Activated CD4-positive, alpha-beta T cell treated with anti-CD3 and anti-CD28 coated beads, Interleukin-2, amount 10 ng/mL, durations not matched to agents 7 days and 5 days (primary cell): ENCODE results near the gene C19orf73. TPM values are rescaled to one million over a fixed set of nuclear protein-coding genes. Genes with fewer than 3 reads are reported as not detected.

Experiments
- CTCF ChIA-PET: fragments of 350-600 bp; sonication (Branson Sonifier 250); formaldehyde crosslinking; loops from one replicate; lab custom pipeline; 2021; ENCODE audit warnings: antibody characterized with exemption; lab: Charles Lee
- POLR2A ChIA-PET: fragments of 350-600 bp; sonication (Branson Sonifier 250); formaldehyde crosslinking; loops from one replicate; lab custom pipeline; 2021; ENCODE audit warnings: antibody characterized with exemption; lab: Charles Lee
- DNase-seq: peaks from one replicate; pipeline ENCODE4 v3.0.0-alpha.2; 2020
- H3K27ac Mint-ChIP-seq: one replicate; pipeline ENCODE4 v1.8.0; 2021; ENCODE audit warnings: mild to moderate bottlenecking, moderate library complexity, mixed read lengths
- H3K27me3 Mint-ChIP-seq: one replicate; pipeline ENCODE4 v1.8.0; 2021; ENCODE audit warnings: mixed read lengths
- H3K36me3 Mint-ChIP-seq: one replicate; pipeline ENCODE4 v1.8.0; 2021; ENCODE audit warnings: low read depth, mixed read lengths
- H3K4me1 Mint-ChIP-seq: one replicate; pipeline ENCODE4 v1.8.0; 2021; ENCODE audit warnings: mixed read lengths
- H3K4me3 Mint-ChIP-seq: one replicate; pipeline ENCODE4 v1.8.0; 2021; ENCODE audit warnings: mild to moderate bottlenecking, moderate library complexity, mixed read lengths
- H3K9me3 Mint-ChIP-seq: one replicate; pipeline ENCODE4 v1.8.0; 2021; ENCODE audit warnings: mixed read lengths
- total RNA-seq, 2 experiments: library from RNA; stranded (reverse); gene quantifications; one replicate each; pipeline ENCODE4 v1.2.3, GENCODE V29; 2021

The C19orf73 gene
- total RNA-seq, 2 experiments from 2014 or later, result 1.0 to 1.3 TPM

- Mint-ChIP-seq H3K9me3 (no peaks in the 10 kb centered on the region), H3K27me3 (peaks cover 22% of the 10 kb centered on the region), H3K36me3 (no peaks in the 10 kb centered on the region), H3K27ac (no peak overlapping the region), H3K4me3 (peak overlapping the region; percentile 62), H3K4me1 (peaks cover 24% of the 10 kb centered on the region)
- peak; percentile 66 for DNase-seq
- CTCF ChIA-PET, result interaction anchor here (0.6 to 1.3 kb wide), 4 partner anchors 29 to 403 kb away, joined by 3 to 5 read pairs (median 4); partner anchors contain the start of gene LIN7B
- POLR2A ChIA-PET, result interaction anchor here (0.6 kb wide), 1 partner anchor 78 kb away, joined by 4 read pairs; the partner anchor contains the start of gene NTF4
Observed at GRCh38 chr19:49142866-49143335, 24.0 kb upstream of the C19orf73 start.

- H3K9me3 Mint-ChIP-seq, result no peaks in the 10 kb centered on the region
- DNase-seq, result no peak
- no peak overlapping the region for H3K27ac Mint-ChIP-seq
- POLR2A ChIA-PET, result interaction anchor here (0.6 kb wide), 1 partner anchor 692 kb away, joined by 5 read pairs; no protein-coding TSS in a partner anchor
- no peaks in the 10 kb centered on the region for H3K36me3 Mint-ChIP-seq
- H3K4me3 Mint-ChIP-seq, result no peak overlapping the region
- CTCF ChIA-PET, result no interaction called here
- peaks cover 10% of the 10 kb centered on the region for H3K27me3 Mint-ChIP-seq
- peaks cover 24% of the 10 kb centered on the region for H3K4me1 Mint-ChIP-seq
Observed at GRCh38 chr19:49141352-49141751, 22.4 kb upstream of the C19orf73 start.

DNA sequence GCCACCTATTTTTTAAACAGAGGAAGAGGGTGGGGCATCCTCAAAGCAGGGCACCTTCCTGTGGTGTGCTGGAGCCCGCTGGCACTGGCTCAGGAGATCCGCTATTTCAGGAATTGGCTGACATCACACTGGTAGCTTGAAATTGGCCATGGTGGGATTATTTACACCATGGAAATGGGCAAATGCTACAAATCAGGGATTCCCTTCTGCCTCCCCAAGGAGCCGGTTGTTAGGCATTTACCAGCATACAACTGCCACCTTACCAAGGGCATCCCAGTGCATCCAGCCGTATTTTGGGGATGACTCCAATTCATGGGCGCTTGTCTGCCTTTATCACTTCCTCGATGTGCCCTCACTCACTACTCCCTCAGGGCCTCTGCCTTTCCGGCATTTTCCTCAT is 22.0 kb upstream of the C19orf73 start:
- no peak overlapping the region for H3K27ac Mint-ChIP-seq
- no peak overlapping the region for H3K4me3 Mint-ChIP-seq
- H3K27me3 Mint-ChIP-seq, result peaks cover 8% of the 10 kb centered on the region
- ChIA-PET CTCF (interaction anchor here (1.7 kb wide), 1 partner anchor 43 kb away, joined by 6 read pairs; no protein-coding TSS in a partner anchor), POLR2A (interaction anchor here (0.6 kb wide), 1 partner anchor 692 kb away, joined by 5 read pairs; no protein-coding TSS in a partner anchor)
- peaks cover 20% of the 10 kb centered on the region for H3K4me1 Mint-ChIP-seq
- DNase-seq, result no peak
- H3K9me3 Mint-ChIP-seq, result no peaks in the 10 kb centered on the region
- H3K36me3 Mint-ChIP-seq, result no peaks in the 10 kb centered on the region

DNA sequence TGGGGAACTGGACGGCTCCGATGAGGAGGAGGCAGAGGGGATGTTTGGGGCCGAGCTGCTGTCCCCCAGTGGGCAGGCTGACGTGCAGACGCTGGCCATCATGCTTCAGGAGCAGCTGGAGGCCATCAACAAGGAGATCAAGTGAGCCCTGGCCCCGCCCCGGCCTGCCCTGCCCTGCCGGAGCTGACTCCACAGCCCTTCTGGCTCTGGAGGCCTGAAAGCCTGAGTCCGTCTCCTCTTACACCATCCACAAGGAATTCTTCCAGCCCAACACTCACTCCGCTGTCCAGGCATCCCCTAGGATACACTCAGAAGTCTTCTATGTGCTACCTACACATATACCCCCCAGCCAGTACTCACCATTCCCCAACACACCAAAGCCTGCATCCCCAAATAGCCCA is 17.8 kb upstream of the C19orf73 start:
- peaks cover 18% of the 10 kb centered on the region for H3K4me1 Mint-ChIP-seq
- peaks cover 1% of the 10 kb centered on the region for H3K36me3 Mint-ChIP-seq
- no peak for DNase-seq
- ChIA-PET CTCF (interaction anchor here (1.0 to 2.2 kb wide), 3 partner anchors 9 to 22 kb away, joined by 3 to 7 read pairs (median 5); partner anchors contain the start of gene LIN7B), POLR2A (no interaction called here)
- no peak overlapping the region for H3K27ac Mint-ChIP-seq
- H3K27me3 Mint-ChIP-seq, result peaks cover 1% of the 10 kb centered on the region
- H3K4me3 Mint-ChIP-seq, result no peak overlapping the region
- H3K9me3 Mint-ChIP-seq, result no peaks in the 10 kb centered on the region

DNA sequence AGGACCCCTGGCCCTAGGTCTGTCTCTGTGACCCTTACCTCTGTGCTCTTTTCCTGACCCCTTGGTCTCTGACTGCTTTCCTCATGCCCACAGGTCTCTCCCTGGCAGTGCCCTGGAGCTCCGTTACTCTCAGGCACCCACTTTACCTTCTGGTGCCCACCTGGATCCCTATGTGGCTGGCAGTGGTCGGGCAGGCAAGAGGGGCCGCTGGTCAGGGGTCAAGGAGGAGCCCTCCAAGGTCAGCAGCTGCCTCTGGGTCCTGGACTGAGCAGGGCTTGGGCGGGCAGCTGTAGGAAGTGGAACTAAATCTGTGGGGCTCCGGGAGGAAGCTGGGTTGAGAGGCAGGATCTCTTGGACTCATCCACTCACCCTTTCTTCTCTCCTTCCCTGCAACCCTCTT is 16.7 kb upstream of the C19orf73 start:
- H3K4me1 Mint-ChIP-seq, result peaks cover 14% of the 10 kb centered on the region
- H3K9me3 Mint-ChIP-seq, result no peaks in the 10 kb centered on the region
- DNase-seq, result no peak
- ChIA-PET POLR2A (interaction anchor here (0.5 kb wide), 1 partner anchor 630 kb away, joined by 4 read pairs; no protein-coding TSS in a partner anchor), CTCF (interaction anchor here (1.1 to 2.2 kb wide), 5 partner anchors 11 to 63 kb away, joined by 3 to 7 read pairs (median 6); partner anchors contain the start of gene LIN7B)
- H3K4me3 Mint-ChIP-seq, result no peak overlapping the region
- peaks cover 1% of the 10 kb centered on the region for H3K27me3 Mint-ChIP-seq
- no peak overlapping the region for H3K27ac Mint-ChIP-seq
- peaks cover 1% of the 10 kb centered on the region for H3K36me3 Mint-ChIP-seq

- ChIA-PET POLR2A (no interaction called here), CTCF (interaction anchor here (0.9 to 1.8 kb wide), 4 partner anchors 19 to 116 kb away, joined by 3 to 9 read pairs (median 4); partner anchors contain the start of gene LIN7B)
- H3K27ac Mint-ChIP-seq, result no peak overlapping the region
- peak; percentile 49 for DNase-seq
- peaks cover 1% of the 10 kb centered on the region for H3K27me3 Mint-ChIP-seq
- H3K36me3 Mint-ChIP-seq, result peaks cover 1% of the 10 kb centered on the region
- peaks cover 16% of the 10 kb centered on the region for H3K4me1 Mint-ChIP-seq
- peak overlapping the region; percentile 58 for H3K4me3 Mint-ChIP-seq
- H3K9me3 Mint-ChIP-seq, result no peaks in the 10 kb centered on the region
Observed at GRCh38 chr19:49133621-49134454, 14.9 kb upstream of the C19orf73 start.

DNA sequence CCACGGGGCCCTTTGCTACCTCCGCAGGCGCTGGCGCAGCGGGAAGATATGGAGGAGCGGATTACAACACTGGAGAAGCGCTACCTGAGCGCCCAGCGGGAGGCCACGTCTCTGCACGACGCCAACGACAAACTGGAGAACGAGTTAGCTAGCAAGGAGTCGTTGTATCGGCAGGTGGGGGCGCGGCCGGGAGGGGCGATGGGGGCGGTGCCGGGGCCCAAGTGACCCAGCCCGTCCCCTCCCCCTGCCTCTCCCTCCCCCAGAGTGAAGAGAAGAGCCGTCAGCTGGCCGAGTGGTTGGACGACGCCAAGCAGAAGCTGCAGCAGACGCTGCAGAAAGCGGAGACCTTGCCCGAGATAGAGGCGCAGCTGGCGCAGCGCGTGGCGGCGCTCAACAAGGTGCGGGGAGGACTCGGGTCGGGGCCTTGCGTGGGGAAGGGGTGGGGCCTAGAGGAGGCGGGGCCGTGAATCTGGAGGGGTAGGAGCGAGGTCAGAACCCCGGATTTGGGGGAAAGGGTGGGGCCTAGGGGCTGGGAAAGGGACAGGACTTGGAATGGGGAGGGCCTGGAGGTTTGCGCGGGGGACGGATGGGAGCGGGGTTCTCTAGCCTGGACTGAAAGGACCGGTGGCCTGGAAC is 14.1 kb upstream of the C19orf73 start:
- Mint-ChIP-seq H3K36me3 (peaks cover 1% of the 10 kb centered on the region), H3K27ac (no peak overlapping the region), H3K27me3 (peaks cover 1% of the 10 kb centered on the region), H3K9me3 (no peaks in the 10 kb centered on the region), H3K4me1 (peaks cover 22% of the 10 kb centered on the region), H3K4me3 (peak overlapping the region; percentile 58)
- ChIA-PET POLR2A (no interaction called here), CTCF (interaction anchor here (1.4 to 1.8 kb wide), 3 partner anchors 19 to 35 kb away, joined by 3 to 9 read pairs (median 6); partner anchors contain the start of gene LIN7B)
- peak; percentile 46 for DNase-seq

DNA sequence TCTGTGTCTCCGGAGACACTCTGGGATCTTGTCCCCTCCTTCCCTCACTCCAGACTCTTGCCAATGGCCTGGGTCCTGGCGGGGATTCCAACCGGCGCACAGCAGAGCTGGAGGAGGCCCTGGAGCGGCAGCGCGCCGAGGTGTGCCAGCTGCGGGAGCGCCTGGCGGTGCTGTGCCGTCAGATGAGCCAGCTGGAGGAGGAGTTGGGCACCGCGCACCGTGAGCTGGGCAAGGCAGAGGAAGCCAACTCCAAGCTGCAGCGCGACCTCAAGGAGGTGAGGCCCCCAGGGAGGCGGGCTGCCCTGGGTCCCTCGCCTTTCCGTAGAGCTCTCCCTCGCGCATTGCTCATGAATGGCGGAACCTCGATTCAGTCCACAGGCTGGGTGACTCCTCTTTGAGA is 11.4 kb upstream of the C19orf73 start:
- Mint-ChIP-seq H3K9me3 (no peaks in the 10 kb centered on the region), H3K27me3 (peaks cover 1% of the 10 kb centered on the region), H3K4me3 (no peak overlapping the region), H3K27ac (no peak overlapping the region), H3K36me3 (peaks cover 1% of the 10 kb centered on the region), H3K4me1 (peaks cover 27% of the 10 kb centered on the region)
- CTCF ChIA-PET, result interaction anchor here (1.0 to 3.2 kb wide), 5 partner anchors 8 to 33 kb away, joined by 3 to 15 read pairs (median 4); partner anchors contain the start of gene LIN7B
- no peak for DNase-seq
- POLR2A ChIA-PET, result no interaction called here

GRCh38 chr19:49129238-49129583 is 10.3 kb upstream of the C19orf73 start:
- ChIA-PET CTCF (interaction anchor here (1.9 to 3.2 kb wide), 3 partner anchors 11 to 18 kb away, joined by 7 to 15 read pairs (median 11); partner anchors contain the start of gene LIN7B), POLR2A (no interaction called here)
- Mint-ChIP-seq H3K27me3 (no peaks in the 10 kb centered on the region), H3K4me3 (no peak overlapping the region), H3K36me3 (no peaks in the 10 kb centered on the region), H3K4me1 (peaks cover 25% of the 10 kb centered on the region), H3K9me3 (no peaks in the 10 kb centered on the region), H3K27ac (no peak overlapping the region)
- DNase-seq, result no peak

DNA sequence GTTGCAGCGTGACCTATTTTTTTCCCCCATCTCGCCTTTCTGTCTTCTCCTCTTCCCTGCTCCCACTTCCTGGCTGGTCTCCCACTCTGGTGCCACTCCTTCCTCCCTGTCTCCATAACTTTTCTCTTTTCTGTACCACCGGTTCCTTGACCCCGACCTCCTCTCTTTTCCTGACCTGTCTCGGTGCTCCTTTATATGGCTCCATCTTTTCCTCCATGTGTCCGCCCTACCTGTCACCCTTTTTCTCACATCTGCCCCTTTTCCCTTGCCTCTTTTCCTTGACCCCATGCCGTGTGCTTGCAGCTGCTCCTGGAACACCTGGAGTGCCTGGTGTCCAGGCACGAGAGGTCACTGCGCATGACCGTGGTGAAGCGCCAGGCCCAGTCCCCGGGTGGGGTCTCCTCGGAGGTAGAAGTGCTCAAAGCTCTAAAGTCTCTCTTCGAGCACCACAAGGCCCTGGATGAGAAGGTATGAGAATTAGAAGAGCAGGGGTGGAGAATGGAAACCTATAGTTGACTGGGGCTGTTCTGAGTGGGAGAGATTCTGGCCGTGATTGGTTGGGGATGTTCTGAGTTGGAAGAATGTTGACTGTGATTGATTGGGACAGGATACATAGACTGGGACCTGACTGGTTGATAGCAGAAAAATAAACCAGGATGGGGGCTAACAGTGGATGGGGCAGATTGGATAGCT is 9.7 kb upstream of the C19orf73 start:
- CTCF ChIA-PET, result interaction anchor here (0.7 to 3.2 kb wide), 6 partner anchors 11 to 135 kb away, joined by 3 to 24 read pairs (median 11); partner anchors contain the start of genes LIN7B and RUVBL2

GRCh38 chr19:49127674-49128544 is 9.0 kb upstream of the C19orf73 start:
- Mint-ChIP-seq H3K36me3 (no peaks in the 10 kb centered on the region), H3K9me3 (no peaks in the 10 kb centered on the region), H3K27ac (peak overlapping the region; percentile 91), H3K27me3 (peaks cover 4% of the 10 kb centered on the region), H3K4me1 (peaks cover 17% of the 10 kb centered on the region), H3K4me3 (peak overlapping the region; percentile 81)
- CTCF ChIA-PET, result interaction anchor here (0.7 to 3.2 kb wide), 7 partner anchors 9 to 157 kb away, joined by 3 to 24 read pairs (median 7); partner anchors contain the start of genes LIN7B and RUVBL2
- POLR2A ChIA-PET, result interaction anchor here (0.5 kb wide), 1 partner anchor 14 kb away, joined by 3 read pairs; no protein-coding TSS in a partner anchor
- DNase-seq, result peak; percentile 95

More for the DNA sequence above, 9.7 kb upstream of the C19orf73 start:
- Mint-ChIP-seq H3K4me3 (peak overlapping the region; percentile 81), H3K27me3 (peaks cover 1% of the 10 kb centered on the region), H3K27ac (peak overlapping the region; percentile 33), H3K9me3 (no peaks in the 10 kb centered on the region), H3K4me1 (peaks cover 23% of the 10 kb centered on the region), H3K36me3 (no peaks in the 10 kb centered on the region)
- no peak for DNase-seq
- POLR2A ChIA-PET, result no interaction called here
